ENCODE data around the gene FLVCR1.
"Not testable (repeated sequence)": the region's sequence is repeated elsewhere in the genome, so short reads cannot be mapped to it uniquely, and the experiment has no call there.

Gene FLVCR1

DNA sequence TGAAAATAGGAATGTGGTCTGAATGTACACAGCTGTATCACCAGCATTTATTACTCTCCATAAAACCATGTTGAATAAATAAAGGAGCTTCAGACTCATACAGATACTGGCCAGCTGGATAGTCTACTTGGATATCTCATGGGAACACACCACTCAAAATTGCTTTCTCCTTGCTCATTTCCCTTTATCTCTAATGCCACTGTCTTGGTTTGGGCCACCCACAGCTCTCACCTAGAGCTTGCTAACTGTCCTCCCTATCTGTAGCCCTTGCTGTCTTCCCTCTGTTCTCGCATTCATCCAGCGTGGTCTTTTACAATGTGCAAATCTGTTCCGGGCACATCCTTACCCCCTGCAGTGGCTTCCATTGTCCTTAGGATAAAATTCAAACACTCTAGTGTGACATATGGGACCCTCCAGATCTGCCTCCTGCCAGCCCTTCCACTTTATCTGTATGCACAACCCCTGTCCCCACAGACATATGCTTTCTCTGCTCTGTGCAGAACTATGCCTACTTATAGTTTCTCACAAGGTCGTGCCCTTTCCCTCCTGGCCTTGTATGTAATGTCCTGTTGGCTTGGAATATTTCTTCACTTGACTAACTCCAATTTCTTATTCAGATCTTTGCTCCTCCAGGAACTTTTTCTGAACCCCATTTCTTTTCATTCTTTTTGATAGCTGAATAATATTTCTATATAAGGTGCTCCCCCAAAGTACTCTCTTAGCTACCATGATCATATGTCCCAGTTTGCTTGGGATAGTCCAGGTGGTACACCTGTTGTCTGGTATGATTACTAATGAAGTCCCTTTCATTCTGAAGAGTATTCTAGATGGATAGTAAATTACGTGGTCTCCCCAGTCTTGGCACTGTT, 2.9 kb downstream of the FLVCR1 start:
- no peak for DNase-seq (ENCODE audit: low read depth in 2 of 2)

DNA sequence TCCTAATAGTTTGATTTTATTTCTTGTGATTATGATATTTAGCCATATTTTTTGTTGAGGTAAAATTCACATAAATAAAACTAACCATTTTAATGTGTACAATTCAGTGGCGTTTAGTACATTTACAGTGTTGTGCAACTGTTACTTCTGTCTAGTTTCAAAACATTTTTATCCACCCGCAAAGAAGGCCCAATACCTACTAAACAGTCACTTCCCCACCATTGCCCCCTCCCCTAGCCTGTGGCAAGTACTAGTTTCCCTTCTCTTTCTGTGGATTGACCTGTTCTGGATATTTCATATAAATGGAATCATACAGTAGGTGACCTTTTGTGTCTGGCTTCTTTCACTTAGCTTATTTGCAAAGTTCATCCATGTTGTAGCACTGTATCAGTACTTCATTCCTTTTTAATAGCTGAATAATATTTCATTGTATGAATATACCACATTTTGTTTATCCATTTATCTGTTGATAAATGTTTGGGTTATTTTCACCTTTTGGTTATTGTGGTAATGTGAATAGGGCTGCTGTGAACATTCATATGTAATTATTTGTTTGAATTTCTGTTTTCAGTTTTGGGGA, 4.1 kb downstream of the FLVCR1 start:
- no peak for DNase-seq (ENCODE audit: low read depth in 2 of 2)

DNA sequence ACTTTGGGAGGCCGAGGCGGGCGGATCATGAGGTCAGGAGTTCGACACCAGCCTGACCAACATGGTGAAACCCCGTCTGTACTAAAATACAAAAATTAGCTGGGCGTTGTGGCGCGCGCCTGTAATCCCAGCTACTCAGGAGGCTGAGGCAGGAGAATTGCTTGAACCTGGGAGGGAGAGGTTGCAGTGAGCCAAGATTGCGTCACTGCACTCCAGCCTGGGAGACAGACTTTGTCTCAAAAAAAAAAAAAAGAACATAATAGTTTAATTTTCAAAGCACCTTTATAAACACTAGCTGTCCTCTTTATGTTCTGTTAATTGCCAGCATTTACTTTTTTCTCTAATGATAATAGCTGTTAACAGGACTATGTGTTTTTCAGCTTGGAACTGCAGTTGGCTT, 5.3 kb downstream of the FLVCR1 start:
- DNase-seq (ENCODE audit: low read depth in 2 of 2): not testable (repeated sequence)

DNA sequence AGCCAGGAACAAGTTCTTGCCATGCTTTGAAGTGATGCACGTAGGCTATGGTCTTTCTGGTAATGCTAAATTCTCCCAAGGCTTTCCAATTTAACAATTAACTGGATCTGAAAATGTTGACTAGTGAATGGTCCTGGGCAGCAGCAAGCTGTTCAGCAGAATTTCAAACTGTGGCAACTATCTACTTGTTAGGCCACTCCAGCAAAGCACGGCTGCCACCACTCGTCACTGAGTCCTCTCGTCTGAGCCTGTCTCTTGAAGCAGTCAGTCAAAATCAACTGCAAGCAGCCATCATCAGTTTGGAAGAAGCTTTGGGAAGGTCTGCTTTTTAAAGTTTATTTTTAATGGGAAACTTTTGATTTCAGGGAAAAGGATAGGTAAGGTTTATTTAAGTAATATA, 6.1 kb downstream of the FLVCR1 start:
- no peak for DNase-seq (ENCODE audit: low read depth in 2 of 2)

DNA sequence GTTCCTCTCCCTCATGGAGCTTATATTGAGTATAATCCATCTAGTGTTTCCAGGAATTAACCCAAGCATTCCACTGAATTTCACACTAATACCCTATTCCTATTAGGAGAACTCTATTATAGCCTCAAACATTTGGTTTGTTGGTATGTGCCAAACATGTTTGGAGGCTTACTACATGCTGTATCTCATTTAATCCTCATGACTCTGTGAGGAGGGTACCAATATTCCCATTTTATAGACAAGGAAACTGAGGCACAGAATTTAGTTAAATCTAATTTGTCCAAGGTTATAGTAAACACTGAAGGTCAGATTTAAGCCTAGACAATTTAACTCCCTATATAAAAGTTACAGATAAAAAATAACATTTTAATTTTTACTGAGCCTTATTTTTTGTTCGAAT, 9.1 kb downstream of the FLVCR1 start:
- DNase-seq (ENCODE audit: low read depth in 2 of 2): no peak

DNA sequence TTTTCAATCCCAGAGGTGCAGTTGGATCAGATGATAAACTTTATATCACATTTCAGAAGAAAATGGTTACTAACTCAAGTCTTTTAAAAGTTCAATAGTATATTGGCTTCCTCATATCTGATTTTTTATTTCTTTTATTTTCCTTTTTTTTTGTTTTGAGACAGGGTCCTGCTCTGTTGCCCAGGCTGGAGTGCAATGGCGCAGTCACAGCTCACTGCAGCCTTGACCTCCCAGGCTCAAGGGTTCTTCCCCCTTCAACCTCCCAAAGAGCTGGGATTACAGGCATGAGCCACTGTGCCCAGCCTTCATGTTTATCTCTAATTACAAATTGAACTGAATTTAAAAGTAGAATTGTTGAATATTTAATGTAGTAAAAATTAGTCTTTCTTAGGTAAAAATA, 13.9 kb downstream of the FLVCR1 start:
- no peak for DNase-seq (ENCODE audit: low read depth in 2 of 2)

DNA sequence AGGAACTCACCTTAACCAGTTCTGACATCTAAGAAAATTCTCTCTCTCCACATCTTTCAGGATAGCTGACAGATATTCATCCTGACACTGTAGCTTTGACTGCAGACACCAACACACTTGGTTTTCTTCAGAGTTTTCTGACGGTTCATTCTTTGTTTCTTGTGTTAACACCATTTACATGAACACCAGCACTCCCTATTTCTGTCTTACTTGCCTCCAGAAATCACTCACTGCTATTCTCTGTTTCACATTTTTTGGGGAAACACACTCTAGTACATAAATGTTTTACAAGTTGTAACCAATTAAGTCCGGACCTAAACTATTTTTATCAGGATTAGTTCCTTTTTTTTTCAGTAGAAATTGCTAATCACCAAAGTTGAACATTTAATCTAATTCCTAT, 15.4 kb downstream of the FLVCR1 start:
- DNase-seq (ENCODE audit: low read depth in 2 of 2): no peak

DNA sequence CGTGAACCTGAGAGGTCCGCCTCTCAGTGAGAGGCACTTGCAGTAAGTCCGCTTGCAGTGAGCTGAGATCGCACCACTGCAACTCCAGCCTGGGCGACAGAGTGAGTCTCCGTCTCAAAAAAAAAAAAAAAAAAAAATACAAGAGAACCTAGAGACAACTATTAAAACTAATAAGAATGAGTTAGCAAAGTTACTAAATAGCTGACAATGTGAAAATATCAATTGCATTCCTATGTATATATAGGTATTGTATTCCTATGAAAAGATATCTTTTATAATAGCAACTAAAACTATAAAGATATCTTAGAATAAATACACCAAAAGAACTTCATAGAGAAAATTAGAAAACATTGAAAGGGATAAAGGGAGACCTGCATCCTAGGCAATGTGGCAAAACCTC, 20.3 kb downstream of the FLVCR1 start:
- no peak for DNase-seq (ENCODE audit: low read depth in 2 of 2)

DNA sequence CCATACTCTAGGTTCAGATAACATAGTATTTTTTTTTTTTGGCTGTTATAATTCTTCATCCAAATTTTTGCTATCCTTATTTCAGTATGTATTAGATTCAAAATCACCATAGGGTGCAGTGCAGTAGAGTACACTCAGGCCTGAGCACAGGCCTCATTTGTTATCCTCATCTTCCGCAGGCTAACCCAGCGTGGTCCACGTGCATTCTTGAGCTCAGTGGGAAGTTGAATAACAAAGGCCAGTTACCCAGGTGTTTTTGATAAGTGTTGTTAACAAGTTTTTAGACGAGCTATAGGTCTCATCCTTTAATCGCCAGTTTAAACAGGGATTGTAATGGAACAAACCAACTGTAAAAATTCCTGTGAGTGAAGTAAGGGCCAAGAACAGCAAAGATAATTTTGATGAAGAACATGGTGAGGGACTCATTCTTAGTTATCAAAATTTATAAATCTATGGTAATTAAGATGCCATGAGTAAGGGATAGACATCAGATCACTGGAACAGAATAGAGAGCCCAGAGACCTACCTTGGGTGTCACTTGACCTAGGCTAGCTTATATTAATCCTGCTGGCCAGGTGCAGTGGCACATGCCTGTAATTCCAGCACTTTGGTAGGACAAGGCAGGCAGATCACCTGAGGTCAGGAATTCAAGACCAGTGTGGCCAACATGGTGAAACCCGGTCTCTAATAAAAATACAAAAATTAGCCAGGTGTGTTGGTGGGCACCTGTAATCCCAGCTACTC, 22.0 kb downstream of the FLVCR1 start:
- DNase-seq (ENCODE audit: low read depth in 2 of 2): no peak

DNA sequence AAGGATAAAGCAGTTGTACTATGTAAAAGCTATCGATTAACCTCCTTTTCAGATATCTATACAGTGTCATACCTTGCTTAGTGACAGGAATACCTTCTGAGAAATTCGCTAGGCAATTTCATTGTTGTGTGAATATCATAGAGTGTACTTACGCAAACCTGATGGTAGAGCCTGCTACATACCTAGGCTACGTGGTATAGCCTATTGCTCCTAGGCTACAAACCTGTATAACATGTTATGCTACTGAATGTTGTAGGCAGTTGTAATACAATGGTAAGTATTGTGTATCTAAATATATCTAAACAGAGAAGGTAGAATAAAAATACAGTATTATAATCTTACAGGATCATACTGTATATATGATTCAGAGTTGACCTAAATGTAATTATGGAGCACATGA, 26.5 kb downstream of the FLVCR1 start:
- DNase-seq (ENCODE audit: low read depth in 2 of 2): no peak

DNA sequence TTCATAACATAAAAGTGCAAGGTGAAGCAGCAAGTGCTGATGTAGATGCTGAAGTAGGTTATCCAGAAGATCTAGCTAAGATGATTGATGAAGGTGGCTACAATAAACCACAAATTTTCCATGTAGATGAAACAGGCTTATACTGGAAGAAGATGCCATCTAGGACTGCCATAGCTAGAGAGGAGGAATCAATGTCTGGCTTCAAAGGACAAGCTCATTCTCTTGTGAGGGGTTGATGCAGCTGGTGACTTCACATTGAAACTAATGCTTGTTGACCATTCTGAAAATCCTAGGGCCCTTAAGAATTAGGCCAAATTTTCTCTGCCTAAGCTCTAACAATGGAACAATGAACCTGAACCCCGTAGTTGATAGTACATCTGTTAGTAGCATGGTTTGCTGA, 34.0 kb downstream of the FLVCR1 start:
- no peak for DNase-seq (ENCODE audit: low read depth in 2 of 2)

DNA sequence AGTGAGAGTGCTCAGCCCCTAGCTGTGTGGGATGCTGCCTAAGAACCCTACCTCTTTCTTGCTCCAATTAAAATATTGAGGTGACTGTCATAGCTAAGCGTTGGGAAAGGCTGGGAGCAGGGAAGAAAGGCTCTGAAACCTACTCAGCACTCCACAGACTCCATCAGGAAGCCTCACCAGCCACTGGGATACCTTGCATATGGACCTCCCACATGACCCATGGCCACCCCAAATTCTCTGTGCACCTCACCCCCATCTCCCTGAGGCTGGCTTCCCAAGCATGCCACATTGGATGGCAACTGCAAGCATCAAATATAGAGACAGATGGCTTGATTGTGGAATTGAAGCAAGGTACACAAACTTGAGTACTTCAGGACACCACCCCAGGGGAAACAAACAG, 41.8 kb downstream of the FLVCR1 start:
- DNase-seq (ENCODE audit: low read depth in 2 of 2): no peak

DNA sequence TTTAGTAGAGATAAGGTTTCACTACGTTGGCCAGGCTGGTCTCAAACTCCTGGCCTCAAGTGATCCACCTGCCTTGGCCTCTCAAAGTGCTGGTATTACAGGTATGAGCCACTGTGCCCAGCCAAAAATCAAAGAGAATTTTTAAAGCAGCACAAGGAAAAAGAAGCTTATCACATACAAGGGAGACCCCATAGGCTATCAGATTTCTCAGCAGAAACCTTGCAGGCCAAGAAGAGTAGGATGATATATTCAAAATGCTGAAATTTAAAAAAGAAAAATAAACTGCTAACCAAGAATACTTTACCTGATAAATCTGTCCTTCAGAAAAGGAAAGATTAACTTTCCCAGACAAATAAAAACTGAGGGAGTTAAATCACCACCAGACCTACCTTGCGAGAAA, 43.2 kb downstream of the FLVCR1 start:
- DNase-seq (ENCODE audit: low read depth in 2 of 2): no peak

DNA sequence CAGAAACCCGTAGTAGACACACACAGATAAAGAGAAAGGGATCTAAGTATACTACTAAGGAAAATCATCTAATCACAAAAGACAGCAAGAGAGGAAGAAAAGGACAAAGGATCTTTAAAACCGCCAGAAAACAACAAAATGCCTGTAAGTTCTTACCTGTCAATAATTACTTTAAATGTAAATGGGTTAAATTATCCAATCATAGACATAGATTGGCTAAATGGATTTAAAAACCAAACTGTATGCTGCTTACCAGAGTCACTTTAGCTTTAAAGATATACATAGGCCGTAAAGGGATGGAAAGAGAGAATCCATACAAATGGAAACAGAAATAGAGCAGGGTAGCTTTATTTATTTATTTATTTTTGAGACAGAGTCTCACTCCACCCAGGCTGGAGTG, 44.0 kb downstream of the FLVCR1 start:
- DNase-seq (ENCODE audit: low read depth in 2 of 2): no peak

DNA sequence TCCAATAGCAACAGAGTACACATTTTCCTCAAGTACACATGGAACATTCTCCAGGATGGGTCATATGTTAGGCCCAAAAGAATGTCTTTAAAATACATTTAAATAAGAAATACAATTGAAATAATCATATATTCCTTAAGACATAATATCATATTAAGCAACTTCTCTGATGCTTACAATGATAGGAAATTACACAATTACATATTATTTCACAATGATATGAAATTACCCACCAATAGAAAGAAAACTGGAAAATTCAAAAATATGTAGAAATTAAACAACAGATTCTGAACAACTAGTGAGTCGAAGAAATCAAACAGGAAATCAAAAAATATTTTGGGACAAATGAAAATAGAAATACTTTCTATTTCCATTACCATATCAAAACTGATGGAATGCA, 45.6 kb downstream of the FLVCR1 start:
- DNase-seq (ENCODE audit: low read depth in 2 of 2): no peak

DNA sequence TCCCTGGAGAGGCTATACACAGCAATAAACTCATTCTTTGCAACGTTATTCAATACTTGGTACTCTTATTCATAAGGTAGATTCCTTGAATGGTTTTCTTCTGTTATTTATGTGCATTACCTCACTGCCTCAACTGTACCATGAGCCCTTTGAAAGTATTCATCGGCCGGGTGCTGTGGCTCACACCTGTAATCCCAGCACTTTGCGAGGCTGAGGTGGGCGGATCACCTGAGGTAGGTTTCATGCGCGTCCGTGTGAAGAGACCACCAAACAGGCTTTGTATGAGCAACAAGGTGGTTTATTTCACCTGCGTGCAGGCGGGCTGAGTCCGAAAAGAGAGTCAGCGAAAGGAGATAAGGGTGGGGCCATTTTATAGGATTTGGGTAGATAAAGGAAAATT, 50.0 kb downstream of the FLVCR1 start:
- DNase-seq (ENCODE audit: low read depth in 2 of 2): not testable (repeated sequence)

DNA sequence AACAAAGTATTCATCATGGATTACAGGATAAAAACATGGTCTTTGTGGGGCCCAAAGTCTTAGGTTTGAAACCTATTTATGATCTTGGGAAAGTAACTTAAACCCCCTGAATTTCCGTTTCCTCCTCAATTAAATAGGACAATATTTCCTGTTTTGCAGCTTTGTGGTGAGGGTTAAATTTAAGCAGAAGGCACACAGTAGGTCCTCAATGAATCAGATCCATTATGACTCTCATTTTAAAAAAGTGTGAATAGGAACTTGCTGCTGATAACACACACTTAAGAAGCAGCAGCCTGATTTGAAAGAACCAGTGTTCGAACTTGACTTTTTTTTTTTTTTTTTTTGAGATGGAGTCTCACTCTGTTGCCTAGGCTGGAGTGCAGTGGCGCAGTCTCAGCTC, 50.9 kb downstream of the FLVCR1 start:
- no peak for DNase-seq (ENCODE audit: low read depth in 2 of 2)

DNA sequence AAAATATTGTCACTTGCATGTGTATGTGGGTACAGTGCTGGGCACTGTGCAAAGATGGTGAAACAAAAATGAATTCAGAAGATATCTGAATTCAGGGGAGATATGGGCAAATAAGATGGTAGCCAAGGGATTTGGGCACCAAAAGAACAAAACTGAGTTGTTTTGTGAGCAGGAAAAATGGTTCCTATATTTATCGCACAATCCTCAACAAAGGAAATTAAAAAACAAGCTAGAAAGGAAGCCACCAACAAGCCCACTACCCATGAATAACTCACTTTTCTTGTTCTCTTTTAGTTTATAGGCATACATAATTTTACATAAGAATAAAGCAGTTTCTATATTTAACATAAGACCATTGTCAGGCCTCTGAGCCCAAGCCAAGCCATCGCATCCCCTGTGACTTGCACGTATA, 51.6 kb downstream of the FLVCR1 start:
- no peak for DNase-seq (ENCODE audit: low read depth in 2 of 2)

DNA sequence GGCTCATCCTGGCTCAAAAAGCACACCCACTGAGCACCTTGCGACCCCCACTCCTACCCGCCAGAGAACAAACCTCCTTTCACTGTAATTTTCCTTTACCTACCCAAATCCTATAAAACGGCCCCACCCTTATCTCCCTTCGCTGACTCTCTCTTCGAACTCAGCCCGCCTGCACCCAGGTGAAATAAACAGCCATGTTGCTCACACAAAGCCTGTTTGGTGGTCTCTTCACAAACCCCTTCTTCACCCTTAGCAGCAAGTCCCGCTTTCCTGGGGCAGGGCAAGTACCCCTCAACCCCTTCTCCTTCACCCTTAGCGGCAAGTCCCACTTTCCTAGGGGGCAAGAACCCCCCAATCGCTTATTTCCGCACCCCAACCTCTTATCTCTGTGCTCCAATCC, 52.1 kb downstream of the FLVCR1 start:
- not testable (repeated sequence) for DNase-seq (ENCODE audit: low read depth in 2 of 2)

DNA sequence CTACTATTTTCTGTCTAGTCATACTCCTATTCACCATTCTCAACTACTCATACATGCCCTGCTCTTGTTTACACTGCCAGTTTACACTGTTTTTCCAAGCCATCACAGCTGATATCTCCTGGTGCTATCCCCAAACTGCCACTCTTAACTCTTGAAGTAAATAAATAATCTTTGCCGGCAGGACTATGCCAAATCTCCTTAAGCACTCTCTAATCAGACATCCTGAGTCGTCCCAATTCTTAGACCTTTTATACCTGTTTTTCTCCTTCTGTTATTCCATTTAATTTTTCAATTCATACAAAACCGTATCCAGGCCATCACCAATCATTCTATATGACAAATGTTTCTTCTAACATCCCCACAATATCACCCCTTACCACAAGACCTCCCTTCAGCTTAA, 55.6 kb downstream of the FLVCR1 start:
- not testable (repeated sequence) for DNase-seq (ENCODE audit: low read depth in 2 of 2)

DNA sequence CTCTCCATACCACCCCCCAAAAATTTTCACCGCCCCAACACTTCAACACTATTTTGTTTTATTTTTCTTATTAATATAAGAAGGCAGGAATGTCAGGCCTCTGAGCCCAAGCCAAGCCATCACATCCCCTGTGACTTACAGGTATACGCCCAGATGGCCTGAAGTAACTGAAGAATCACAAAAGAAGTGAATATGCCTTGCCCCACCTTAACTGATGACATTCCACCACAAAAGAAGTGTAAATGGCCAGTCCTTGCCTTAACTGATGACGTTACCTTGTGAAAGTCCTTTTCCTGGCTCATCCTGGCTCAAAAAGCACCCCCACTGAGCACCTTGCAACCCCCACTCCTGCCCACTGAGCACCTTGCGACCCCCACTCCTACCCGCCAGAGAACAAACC, 56.0 kb downstream of the FLVCR1 start:
- not testable (repeated sequence) for DNase-seq (ENCODE audit: low read depth in 2 of 2)

DNA sequence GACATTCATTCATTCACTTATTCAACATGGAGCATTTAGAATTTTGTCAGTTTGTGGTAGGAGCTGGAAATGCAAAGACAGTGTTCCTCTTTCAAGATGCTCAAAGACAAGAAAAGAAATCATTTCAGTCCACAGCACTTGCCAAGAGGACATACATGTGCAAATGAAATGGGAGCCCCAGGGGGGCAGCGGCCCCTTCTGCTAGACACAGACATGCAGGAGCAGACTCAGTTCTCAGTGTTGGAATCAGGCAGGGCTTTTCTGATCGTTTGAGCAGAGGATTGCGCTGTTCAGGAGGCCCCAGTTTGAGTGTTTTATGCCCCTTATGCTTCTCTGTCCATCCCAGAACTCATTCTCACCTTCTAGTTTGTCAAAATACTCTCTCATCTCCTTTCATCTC, 56.7 kb downstream of the FLVCR1 start:
- no peak for DNase-seq (ENCODE audit: low read depth in 2 of 2)

Data from stimulated activated CD8-positive, alpha-beta memory T cell treated with anti-CD3 and anti-CD28 coated beads, Interleukin-15, amount 100 ng/mL, for 48 hours (primary cell).